HG03439 (cell line): ENCODE measurements around the gene FBXW4.
A peak's percentile ranks its signal among the peaks of the same experiment; 100 is the strongest.

ENCODE experiments used
- ATAC-seq: cut with Tn5 transposase; IDR thresholded peaks from one replicate; pipeline ENCODE4 v1.9.1; 2021; ENCODE audit warnings: mild to moderate bottlenecking, moderate library complexity; ENCODE audit not compliant: unreplicated experiment

Gene FBXW4

GRCh38 chr10:101694674-101695403 is at the start of gene FBXW4:
Gene FBXW4 (minus strand): TSS chr10:101695170. CDS start chr10:101695105, 65 bp downstream.
- peak; percentile 60 for ATAC-seq

GRCh38 chr10:101744267-101744666 is 49.3 kb upstream of the FBXW4 start:
- no peak for ATAC-seq

GRCh38 chr10:101741938-101742337 is 47.0 kb upstream of the FBXW4 start:
- ATAC-seq: no peak

- no peak for ATAC-seq
Measured at GRCh38 chr10:101736666-101737065, 41.7 kb upstream of the FBXW4 start.

GRCh38 chr10:101732096-101732495 is 37.1 kb upstream of the FBXW4 start:
- no peak for ATAC-seq

GRCh38 chr10:101726115-101726387 is 31.1 kb upstream of the FBXW4 start:
- no peak for ATAC-seq

- no peak for ATAC-seq
Measured at GRCh38 chr10:101725296-101726114, 30.5 kb upstream of the FBXW4 start.

GRCh38 chr10:101724446-101724845 is 29.5 kb upstream of the FBXW4 start:
- ATAC-seq: no peak

- ATAC-seq: no peak
Measured at GRCh38 chr10:101723176-101723575, 28.2 kb upstream of the FBXW4 start.

GRCh38 chr10:101721806-101722205 is 26.8 kb upstream of the FBXW4 start:
- no peak for ATAC-seq

- ATAC-seq: no peak
Measured at GRCh38 chr10:101720606-101721230, 25.7 kb upstream of the FBXW4 start.

- ATAC-seq: no peak
Measured at GRCh38 chr10:101718690-101719275, 23.8 kb upstream of the FBXW4 start.

GRCh38 chr10:101716891-101717659 is 22.1 kb upstream of the FBXW4 start:
- ATAC-seq: no peak

GRCh38 chr10:101712997-101713396 is 18.0 kb upstream of the FBXW4 start:
- no peak for ATAC-seq

- no peak for ATAC-seq
Measured at GRCh38 chr10:101710793-101711192, 15.8 kb upstream of the FBXW4 start.

GRCh38 chr10:101710059-101710695 is 15.2 kb upstream of the FBXW4 start:
- ATAC-seq: no peak

- ATAC-seq: no peak
Measured at GRCh38 chr10:101709359-101710058, 14.5 kb upstream of the FBXW4 start.

- no peak for ATAC-seq
Measured at GRCh38 chr10:101708870-101709269, 13.9 kb upstream of the FBXW4 start.

GRCh38 chr10:101708073-101708472 is 13.1 kb upstream of the FBXW4 start:
- no peak for ATAC-seq

- ATAC-seq: no peak
Measured at GRCh38 chr10:101704331-101704730, 9.4 kb upstream of the FBXW4 start.
